Hepatocyte (in vitro differentiated cells): ENCODE data around the gene GDNF. TPM values are rescaled to one million over a fixed set of nuclear protein-coding genes. Genes with fewer than 3 reads are reported as not detected.

Experiments
- DNase-seq: peaks from one replicate; pipeline ENCODE4 v3.0.0-alpha.2; 2016; ENCODE audit warnings: low spot score
- H2AFZ ChIP-seq: fragments of 200-600 bp; sonication (generic); 2 replicates; pipeline ENCODE4 v1.6.0; 2016; ENCODE audit warnings: antibody characterized with exemption, mild to moderate bottlenecking
- H3K27ac ChIP-seq: fragments of 200-600 bp; sonication (generic); 2 replicates; pipeline ENCODE4 v1.5.1; 2016; ENCODE audit warnings: mild to moderate bottlenecking
- H3K27me3 ChIP-seq: fragments of 200-600 bp; sonication (generic); 2 replicates; pipeline ENCODE4 v1.6.1; 2016
- H3K36me3 ChIP-seq: fragments of 200-600 bp; sonication (generic); replicated peaks from 2 replicates; pipeline ENCODE4 v1.5.1; 2016; ENCODE audit warnings: low read depth; ENCODE audit not compliant: insufficient read depth
- H3K4me1 ChIP-seq: fragments of 200-600 bp; sonication (generic); 2 replicates; pipeline ENCODE4 v1.5.1; 2016; ENCODE audit warnings: mild to moderate bottlenecking, moderate library complexity; ENCODE audit not compliant: insufficient read depth
- H3K4me2 ChIP-seq: fragments of 200-600 bp; sonication (generic); 2 replicates; pipeline ENCODE4 v1.6.0; 2016
- H3K4me3 ChIP-seq: fragments of 200-600 bp; sonication (generic); 2 replicates; pipeline ENCODE4 v1.5.1; 2016; ENCODE audit warnings: mild to moderate bottlenecking
- H3K79me2 ChIP-seq: fragments of 200-600 bp; sonication (generic); 2 replicates; pipeline ENCODE4 v1.6.0; 2017; ENCODE audit warnings: mild to moderate bottlenecking
- H3K9me2 ChIP-seq: fragments of 200-600 bp; sonication (generic); replicated peaks from 2 replicates; pipeline ENCODE4 v1.6.0; 2017; ENCODE audit warnings: mild to moderate bottlenecking; ENCODE audit not compliant: insufficient read depth
- H3K9me3 ChIP-seq: fragments of 200-600 bp; sonication (generic); 2 replicates; pipeline ENCODE4 v1.5.1; 2016; ENCODE audit warnings: low read depth, mild to moderate bottlenecking
- H4K20me1 ChIP-seq: fragments of 200-600 bp; sonication (generic); 2 replicates; pipeline ENCODE4 v1.6.0; 2016; ENCODE audit warnings: mild to moderate bottlenecking; ENCODE audit not compliant: insufficient read depth, poor library complexity, severe bottlenecking
- CTCF ChIP-seq: fragments of 200-600 bp; sonication (generic); IDR thresholded peaks from 2 replicates; pipeline ENCODE4 v1.5.1; 2016; ENCODE audit warnings: antibody characterized with exemption, mild to moderate bottlenecking; ENCODE audit not compliant: poor library complexity
- EZH2 ChIP-seq: fragments of 200-600 bp; sonication (generic); IDR thresholded peaks from 2 replicates; pipeline ENCODE4 v1.6.1; 2016; ENCODE audit warnings: antibody characterized with exemption, mild to moderate bottlenecking, borderline replicate concordance
- EZH2phosphoT487 ChIP-seq: fragments of 200-600 bp; sonication (generic); IDR thresholded peaks from one replicate; pipeline ENCODE4 v1.6.1; 2018; ENCODE audit warnings: antibody characterized with exemption, mild to moderate bottlenecking, low read depth, moderate library complexity; ENCODE audit not compliant: unreplicated experiment, severe bottlenecking
- WGBS: methylation state at CpG from one replicate; pipeline ENCODE4 v1.1.6; 2016; ENCODE audit warnings: low lambda C conversion rate; ENCODE audit errors: missing lambda C conversion rate; 5-methylcytosine and 5-hydroxymethylcytosine counted together
- polyA plus RNA-seq: library from polyadenylated mRNA; unstranded; fragments of >200 nt; fragmentation: Nextera tagmentation; extraction: Ambion mirVana; gene quantifications from 2 replicates; pipeline ENCODE4 v1.2.1, GENCODE V29; 2016
- total RNA-seq: library from RNA; depleted of rRNA; stranded (reverse); fragments of >200 nt; gene quantifications from 2 replicates; pipeline ENCODE4 v1.2.3, GENCODE V29; 2014

The GDNF gene
- total and polyA plus RNA-seq, 2 experiments from 2014 or later = 0.19 to 1.1 TPM

GRCh38 chr5:37842048-37842447, 2.2 kb upstream of the GDNF start:
- H3K4me3 ChIP-seq = no peak overlapping the region
- no peak for DNase-seq
- no peaks in the 10 kb centered on the region for H3K79me2 ChIP-seq
- H4K20me1 ChIP-seq = no peaks in the 10 kb centered on the region
- H3K27ac ChIP-seq = no peak overlapping the region
- H3K27me3 ChIP-seq = peaks cover 73% of the 10 kb centered on the region
- no peaks in the 10 kb centered on the region for H3K9me2 ChIP-seq
- H3K9me3 ChIP-seq = no peaks in the 10 kb centered on the region
- TF ChIP-seq EZH2phosphoT487 = no peak
- TF ChIP-seq CTCF = no peak
- TF ChIP-seq EZH2 = no peak
- H3K36me3 ChIP-seq = no peaks in the 10 kb centered on the region
- WGBS = 85% methylated on average over 10 of the region's 10 CpGs
- no peak overlapping the region for H2AFZ ChIP-seq
- H3K4me2 ChIP-seq = no peak overlapping the region
- H3K4me1 ChIP-seq = peaks cover 12% of the 10 kb centered on the region

GRCh38 chr5:37841203-37841602, 1.4 kb upstream of the GDNF start:
- Histone ChIP-seq H3K27me3 (peaks cover 82% of the 10 kb centered on the region), H3K79me2 (no peaks in the 10 kb centered on the region), H3K4me3 (no peak overlapping the region), H4K20me1 (no peaks in the 10 kb centered on the region), H2AFZ (no peak overlapping the region), H3K9me3 (no peaks in the 10 kb centered on the region), H3K9me2 (no peaks in the 10 kb centered on the region), H3K4me1 (peaks cover 18% of the 10 kb centered on the region), H3K36me3 (no peaks in the 10 kb centered on the region), H3K27ac (no peak overlapping the region), H3K4me2 (peak overlapping the region; percentile 99)
- no peak for TF ChIP-seq EZH2phosphoT487
- no peak for TF ChIP-seq EZH2
- TF ChIP-seq CTCF = no peak
- 64% methylated on average over 6 of the region's 6 CpGs for WGBS
- no peak for DNase-seq

GRCh38 chr5:37840053-37841034, 503 bp upstream of the GDNF start:
- no peaks in the 10 kb centered on the region for H3K9me2 ChIP-seq
- peaks cover 20% of the 10 kb centered on the region for H3K4me1 ChIP-seq
- WGBS = 6% methylated on average over 54 of the region's 76 CpGs
- peak overlapping the region; percentile 91 for H2AFZ ChIP-seq
- H3K4me2 ChIP-seq = peak overlapping the region; percentile 99
- TF ChIP-seq EZH2phosphoT487 (peak; percentile 25), CTCF (no peak), EZH2 (no peak)
- DNase-seq = peak; percentile 61
- H4K20me1 ChIP-seq = no peaks in the 10 kb centered on the region
- H3K4me3 ChIP-seq = peak overlapping the region; percentile 77
- H3K27ac ChIP-seq = no peak overlapping the region
- H3K9me3 ChIP-seq = no peaks in the 10 kb centered on the region
- no peaks in the 10 kb centered on the region for H3K36me3 ChIP-seq
- peaks cover 90% of the 10 kb centered on the region for H3K27me3 ChIP-seq
- no peaks in the 10 kb centered on the region for H3K79me2 ChIP-seq
